Naive thymus-derived CD8-positive, alpha-beta T cell (primary cell): Measurements from ENCODE around the gene PDZRN3. TPM values are rescaled to one million over a fixed set of nuclear protein-coding genes. Genes with fewer than 3 reads are reported as not detected.

ENCODE experiments used
- ATAC-seq, 2 donors: fragments of 150-1000 bp; cut with Tn5 transposase in 1 of 2; sonication (Bioruptor Pico), chemical (Tn5 transposase) in 1 of 2; 1 replicate in 1 of 2; 2 replicates in 1 of 2; pipeline ENCODE4 v1.10.0; 2021; ENCODE audit warnings: mild to moderate bottlenecking in 2 of 2, moderate library complexity in 2 of 2
- POLR2A ChIA-PET: fragments of 350-600 bp; sonication (Branson Sonifier 250); formaldehyde crosslinking; loops from one replicate; lab custom pipeline; 2021; ENCODE audit warnings: antibody characterized with exemption; lab: Charles Lee
- DNase-seq, 10 donors: peaks; one replicate each; pipeline versions ENCODE4 v3.0.0 to v3.0.0-alpha.2; 2020 to 2022
- H3K27ac Mint-ChIP-seq, 10 donors: one replicate each; pipeline ENCODE4 v1.8.0; 2020 to 2022; ENCODE audit warnings: mild to moderate bottlenecking in 10 of 10, mixed read lengths in 10 of 10, moderate library complexity in 4 of 10, inconsistent platforms in 1 of 10
- H3K27me3 Mint-ChIP-seq, 5 donors: one replicate each; pipeline ENCODE4 v1.8.0; 2021 to 2022; ENCODE audit warnings: mixed read lengths in 5 of 5
- H3K36me3 Mint-ChIP-seq, 3 donors: one replicate each; pipeline ENCODE4 v1.8.0; 2020 to 2022; ENCODE audit warnings: mixed read lengths in 3 of 3, mild to moderate bottlenecking in 2 of 3, inconsistent platforms in 1 of 3
- H3K4me1 Mint-ChIP-seq, 4 donors: one replicate each; pipeline ENCODE4 v1.8.0; 2021 to 2022; ENCODE audit warnings: mixed read lengths in 4 of 4
- H3K4me3 Mint-ChIP-seq, 10 donors: one replicate each; pipeline ENCODE4 v1.8.0; 2020 to 2022; ENCODE audit warnings: mild to moderate bottlenecking in 10 of 10, mixed read lengths in 10 of 10, moderate library complexity in 6 of 10, inconsistent platforms in 1 of 10
- H3K9me3 Mint-ChIP-seq, 9 donors: one replicate each; pipeline ENCODE4 v1.8.0; 2020 to 2022; ENCODE audit warnings: mixed read lengths in 9 of 9, mild to moderate bottlenecking in 3 of 9, inconsistent platforms in 1 of 9, moderate library complexity in 1 of 9
- polyA plus RNA-seq, 3 donors: library from polyadenylated mRNA; unstranded; fragments of 300-500 nt; fragmentation: Illumina TruSeq; gene quantifications; one replicate each; pipeline ENCODE4 v1.2.3, GENCODE V29; 2021
- total RNA-seq, 8 experiments: library from RNA in 2 of 8; stranded (reverse) in 2 of 8; gene quantifications; one replicate each; pipeline ENCODE4 v1.2.3 and lab custom pipeline; 2021 to 2026

PDZRN3 gene
- total and polyA plus RNA-seq, 5 experiments from 2014 or later: not detected

DNA sequence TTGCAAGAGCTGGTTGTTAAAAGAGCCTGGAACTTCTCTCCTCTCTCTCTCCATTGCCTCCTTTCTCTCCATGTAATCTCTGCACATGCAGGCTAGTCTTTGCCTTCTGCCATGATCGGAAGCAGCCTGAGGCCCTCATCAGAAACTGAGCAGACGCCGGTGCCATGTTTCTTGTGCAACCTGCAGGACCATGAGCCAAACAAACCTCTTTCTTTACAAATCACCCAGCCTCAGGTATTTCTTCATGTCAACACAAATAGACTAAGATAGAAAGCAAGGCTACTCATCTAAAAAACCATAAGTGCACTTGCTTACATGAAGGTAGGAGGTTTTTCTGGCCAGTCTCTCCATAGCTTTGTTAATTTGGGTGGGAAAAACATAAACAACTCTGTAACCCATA lies 8.7 kb downstream of the PDZRN3 start:
- Mint-ChIP-seq H3K4me3 (no peak overlapping the region), H3K4me1 (no peaks in the 10 kb centered on the region), H3K36me3 (no peaks in the 10 kb centered on the region), H3K27me3 (peaks cover 0 to 12% (median 5%) of the 10 kb centered on the region in 5 donors), H3K27ac (no peak overlapping the region), H3K9me3 (peaks cover 0 to 11% (median 0%) of the 10 kb centered on the region in 9 donors)
- no peak for DNase-seq
- POLR2A ChIA-PET: no interaction called here
- no peak for ATAC-seq

DNA sequence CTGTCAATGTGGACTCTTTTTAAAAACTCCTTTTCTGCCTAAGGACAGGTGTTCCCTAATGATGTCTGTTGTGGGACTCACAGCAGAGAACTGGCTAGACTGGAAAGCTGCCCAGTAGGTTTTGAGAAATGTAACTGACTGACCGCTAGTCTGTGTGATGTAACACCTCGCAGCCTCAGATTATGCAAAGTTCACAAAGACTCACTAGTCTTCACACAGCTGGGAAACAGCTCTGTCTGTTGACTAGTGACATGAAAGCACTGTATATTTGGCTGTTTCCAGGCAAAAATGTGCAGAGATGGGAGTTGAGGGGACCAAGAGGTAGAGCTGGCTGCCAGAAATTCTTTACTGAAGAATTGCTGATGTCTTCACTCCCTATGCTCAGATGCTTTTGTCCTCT lies 10.3 kb downstream of the PDZRN3 start:
- no peaks in the 10 kb centered on the region for H3K4me1 Mint-ChIP-seq
- DNase-seq (no peak), ATAC-seq (no peak)
- H3K9me3 Mint-ChIP-seq: peaks cover 0 to 11% (median 0%) of the 10 kb centered on the region in 9 donors
- POLR2A ChIA-PET: no interaction called here
- H3K27ac Mint-ChIP-seq: no peak overlapping the region
- no peaks in the 10 kb centered on the region for H3K36me3 Mint-ChIP-seq
- H3K27me3 Mint-ChIP-seq: peaks cover 0 to 11% (median 4%) of the 10 kb centered on the region in 5 donors
- no peak overlapping the region for H3K4me3 Mint-ChIP-seq

DNA sequence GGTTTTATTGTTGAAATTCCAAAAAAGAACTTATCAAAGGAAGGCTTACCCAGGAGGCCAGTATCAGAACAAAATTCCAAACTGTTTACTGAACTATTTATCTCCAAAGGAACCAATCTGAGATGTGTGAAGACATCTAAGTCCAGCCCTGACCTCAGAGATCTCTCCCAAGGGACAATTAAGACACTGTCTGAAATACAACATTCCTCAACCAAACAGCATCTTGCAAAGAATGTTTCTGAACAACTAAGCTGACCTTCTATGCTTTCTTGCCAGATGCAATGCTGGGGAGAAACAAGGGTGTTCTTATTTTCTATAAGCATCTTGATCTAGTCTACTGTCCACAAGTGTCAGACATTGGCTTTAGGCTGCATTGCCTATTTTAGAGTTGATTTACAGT lies 13.6 kb downstream of the PDZRN3 start:
- H3K27ac Mint-ChIP-seq: no peak overlapping the region
- peaks cover 0 to 11% (median 0%) of the 10 kb centered on the region in 9 donors for H3K9me3 Mint-ChIP-seq
- H3K27me3 Mint-ChIP-seq: peaks cover 0 to 16% (median 2%) of the 10 kb centered on the region in 5 donors
- no peak for ATAC-seq
- H3K4me1 Mint-ChIP-seq: no peaks in the 10 kb centered on the region
- POLR2A ChIA-PET: no interaction called here
- no peak for DNase-seq
- no peaks in the 10 kb centered on the region for H3K36me3 Mint-ChIP-seq
- H3K4me3 Mint-ChIP-seq: no peak overlapping the region

DNA sequence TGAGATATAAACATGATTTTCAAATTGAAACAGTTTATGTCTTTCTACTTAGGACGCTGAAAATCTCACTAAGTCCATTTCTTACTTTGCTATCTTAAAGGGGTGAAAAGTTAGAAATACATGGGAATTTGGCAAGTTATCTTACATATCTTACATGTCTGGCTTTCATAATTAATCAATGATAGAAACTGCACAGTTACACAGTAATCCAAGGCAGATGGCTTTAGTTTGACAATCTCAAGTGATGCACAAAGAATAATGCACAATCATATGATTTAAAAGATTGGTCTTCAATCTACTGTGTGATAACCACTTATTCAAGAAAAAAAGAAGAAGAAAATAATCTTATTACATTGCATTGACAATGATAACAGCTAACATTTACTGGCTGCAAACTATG lies 14.2 kb downstream of the PDZRN3 start:
- no peaks in the 10 kb centered on the region for H3K4me1 Mint-ChIP-seq
- H3K9me3 Mint-ChIP-seq: peaks cover 0 to 11% (median 0%) of the 10 kb centered on the region in 9 donors
- H3K27ac Mint-ChIP-seq: no peak overlapping the region
- POLR2A ChIA-PET: no interaction called here
- peaks cover 0 to 16% (median 2%) of the 10 kb centered on the region in 5 donors for H3K27me3 Mint-ChIP-seq
- no peaks in the 10 kb centered on the region for H3K36me3 Mint-ChIP-seq
- no peak for ATAC-seq
- no peak for DNase-seq
- H3K4me3 Mint-ChIP-seq: no peak overlapping the region

DNA sequence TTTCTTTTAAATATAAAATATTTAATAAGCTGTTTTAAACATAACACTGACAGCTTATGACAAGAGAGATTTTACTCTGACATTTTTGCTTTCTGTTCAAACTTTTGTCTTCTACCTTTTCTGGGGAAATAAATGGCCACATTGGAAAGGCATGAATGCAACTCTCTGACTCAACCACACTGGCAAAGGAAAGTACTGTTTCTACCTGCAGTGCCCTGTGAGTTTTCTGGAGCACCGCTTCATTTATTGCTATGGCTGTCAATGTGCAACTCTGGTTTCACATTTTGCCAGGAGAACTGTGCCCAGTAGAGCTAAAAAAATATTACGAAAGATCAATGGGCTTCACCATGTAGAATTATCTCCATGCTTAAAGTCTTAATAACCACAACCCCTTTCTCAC lies 15.1 kb downstream of the PDZRN3 start:
- POLR2A ChIA-PET: no interaction called here
- Mint-ChIP-seq H3K4me1 (no peaks in the 10 kb centered on the region), H3K27ac (no peak overlapping the region), H3K9me3 (peaks cover 0 to 11% (median 0%) of the 10 kb centered on the region in 9 donors), H3K4me3 (no peak overlapping the region), H3K27me3 (peaks cover 0 to 16% (median 2%) of the 10 kb centered on the region in 5 donors), H3K36me3 (no peaks in the 10 kb centered on the region)
- DNase-seq (no peak), ATAC-seq (no peak)

DNA sequence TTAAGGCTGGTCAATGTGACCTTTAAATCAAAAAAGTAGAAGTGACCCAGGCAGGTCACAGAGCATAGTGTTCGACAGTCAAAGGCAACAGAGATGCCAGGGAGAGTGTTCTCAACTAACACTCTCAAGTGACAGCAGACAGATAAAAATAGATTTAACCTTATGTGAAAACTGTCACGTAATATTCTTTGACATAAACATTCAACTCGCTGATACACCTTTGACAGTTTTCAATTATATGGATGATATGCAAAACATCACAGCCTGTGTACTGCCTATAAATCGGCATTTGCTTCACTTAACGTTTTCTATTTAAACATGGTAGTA lies 15.5 kb downstream of the PDZRN3 start:
- DNase-seq: no peak
- Mint-ChIP-seq H3K4me1 (no peaks in the 10 kb centered on the region), H3K36me3 (no peaks in the 10 kb centered on the region), H3K27me3 (peaks cover 0 to 16% (median 2%) of the 10 kb centered on the region in 5 donors), H3K27ac (no peak overlapping the region), H3K9me3 (peaks cover 0 to 11% (median 0%) of the 10 kb centered on the region in 9 donors), H3K4me3 (no peak overlapping the region)
- POLR2A ChIA-PET: no interaction called here
- no peak for ATAC-seq

DNA sequence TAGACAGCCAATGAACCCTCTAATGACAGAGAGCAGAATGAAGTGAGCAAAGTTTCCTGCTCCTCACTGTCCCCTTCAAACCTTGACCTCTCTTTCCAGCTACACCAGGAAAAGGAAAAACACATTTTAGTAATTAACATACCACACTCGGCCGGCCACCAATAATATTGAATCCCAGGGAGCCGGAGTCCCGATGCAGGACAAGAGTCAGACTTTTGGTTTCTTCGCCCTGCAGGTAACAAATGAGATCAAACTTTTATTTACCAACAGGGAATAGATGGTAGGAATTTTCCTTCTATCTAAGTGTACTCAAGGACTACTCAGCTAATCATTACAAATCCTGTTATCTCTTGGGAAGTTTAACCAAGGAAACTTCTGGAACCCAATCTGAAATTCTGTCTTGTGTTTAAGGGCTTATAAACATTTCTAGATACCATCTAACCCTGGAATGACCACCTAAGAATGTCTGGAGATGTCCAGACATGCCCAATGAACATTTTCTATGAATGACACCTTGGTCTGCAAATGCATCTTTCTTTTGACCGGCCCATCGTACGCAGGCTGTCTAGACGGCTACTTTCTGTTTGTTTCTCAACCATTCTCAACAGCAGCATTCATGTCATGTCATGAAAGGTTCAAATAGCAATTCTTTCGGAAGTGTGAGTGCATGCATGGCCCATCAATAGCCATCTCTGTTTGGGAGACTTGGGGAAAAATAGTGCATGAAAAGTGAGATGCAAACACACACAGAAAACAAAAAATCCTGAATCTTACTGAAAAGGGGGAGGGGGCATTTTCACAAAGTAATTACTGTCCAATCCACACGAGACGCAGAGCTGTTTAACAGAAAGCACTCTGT lies 16.1 kb downstream of the PDZRN3 start:
- no peak overlapping the region for H3K27ac Mint-ChIP-seq
- no peak overlapping the region for H3K4me3 Mint-ChIP-seq
- H3K36me3 Mint-ChIP-seq: no peaks in the 10 kb centered on the region
- ATAC-seq (no peak), DNase-seq (no peak)
- peaks cover 0 to 11% (median 0%) of the 10 kb centered on the region in 9 donors for H3K9me3 Mint-ChIP-seq
- H3K27me3 Mint-ChIP-seq: peaks cover 0 to 16% (median 2%) of the 10 kb centered on the region in 5 donors
- POLR2A ChIA-PET: no interaction called here
- H3K4me1 Mint-ChIP-seq: no peaks in the 10 kb centered on the region

DNA sequence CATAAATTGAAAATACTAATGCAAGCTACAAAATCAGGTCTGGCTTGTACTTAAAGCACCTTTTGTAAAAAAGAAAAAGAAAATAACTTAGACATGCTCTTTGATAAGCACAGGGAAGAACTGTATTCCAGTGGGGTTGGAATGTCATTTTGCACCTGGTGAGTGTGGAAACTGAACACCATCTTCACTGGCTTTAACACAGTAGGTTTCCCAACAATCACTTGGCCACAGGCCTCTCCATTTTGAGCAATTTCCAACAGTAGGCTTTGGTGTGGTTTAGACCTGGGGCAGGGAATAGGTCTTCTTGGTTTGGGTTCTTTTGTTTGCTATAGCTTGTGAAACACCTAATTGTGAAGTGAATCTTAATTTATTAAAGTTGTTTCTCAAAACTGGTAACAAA lies 18.9 kb downstream of the PDZRN3 start:
- H3K36me3 Mint-ChIP-seq: no peaks in the 10 kb centered on the region
- H3K27me3 Mint-ChIP-seq: peaks cover 0 to 8% (median 2%) of the 10 kb centered on the region in 5 donors
- H3K4me1 Mint-ChIP-seq: no peaks in the 10 kb centered on the region
- H3K9me3 Mint-ChIP-seq: peaks cover 0 to 4% (median 0%) of the 10 kb centered on the region in 9 donors
- POLR2A ChIA-PET: no interaction called here
- no peak overlapping the region for H3K4me3 Mint-ChIP-seq
- DNase-seq: no peak
- H3K27ac Mint-ChIP-seq: no peak overlapping the region
- no peak for ATAC-seq

DNA sequence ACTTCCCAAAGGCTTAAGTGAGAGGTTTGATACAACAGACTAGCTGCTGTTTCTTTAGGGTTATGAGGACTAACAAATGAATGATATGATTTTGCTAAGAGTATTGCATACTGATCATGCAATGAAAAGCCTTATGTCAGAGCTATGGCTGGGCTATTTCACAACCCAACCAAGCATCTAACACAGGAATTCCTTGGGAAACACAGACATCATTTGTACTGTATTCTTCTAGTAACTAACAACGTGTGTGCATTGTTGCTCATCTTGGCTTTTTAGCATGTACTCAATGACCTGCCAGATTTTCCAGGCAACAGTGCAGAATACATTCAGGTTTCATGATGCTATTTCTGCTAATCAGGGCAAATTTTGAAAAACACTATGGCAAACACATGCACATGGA lies 19.3 kb downstream of the PDZRN3 start:
- peaks cover 0 to 8% (median 2%) of the 10 kb centered on the region in 5 donors for H3K27me3 Mint-ChIP-seq
- DNase-seq: no peak
- POLR2A ChIA-PET: no interaction called here

DNA sequence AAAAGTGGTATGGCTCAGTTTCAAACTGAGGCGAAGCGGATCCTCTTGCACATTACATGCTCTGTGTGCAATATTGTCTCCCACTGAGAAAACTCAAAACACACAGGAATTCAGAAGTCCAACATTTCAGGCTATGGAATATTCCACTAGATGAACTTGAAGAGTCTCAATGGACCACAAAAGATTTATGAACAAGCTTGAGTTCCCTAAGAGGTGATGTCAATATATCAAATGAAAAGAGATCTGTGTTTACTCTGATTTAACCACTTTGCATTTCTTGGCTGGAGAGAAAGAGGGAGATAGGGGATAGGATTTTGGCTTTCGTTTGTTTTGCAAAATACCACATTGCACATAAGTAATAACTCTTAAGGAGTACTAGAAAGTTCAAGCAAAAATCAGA lies 20.3 kb downstream of the PDZRN3 start:
- DNase-seq (no peak), ATAC-seq (no peak)
- no peak overlapping the region for H3K4me3 Mint-ChIP-seq
- no peaks in the 10 kb centered on the region for H3K4me1 Mint-ChIP-seq
- peaks cover 0 to 4% (median 0%) of the 10 kb centered on the region in 9 donors for H3K9me3 Mint-ChIP-seq
- no peak overlapping the region for H3K27ac Mint-ChIP-seq
- POLR2A ChIA-PET: no interaction called here
- peaks cover 0 to 8% (median 2%) of the 10 kb centered on the region in 5 donors for H3K27me3 Mint-ChIP-seq
- H3K36me3 Mint-ChIP-seq: no peaks in the 10 kb centered on the region

More for the DNA sequence above, 19.3 kb downstream of the PDZRN3 start:
- H3K4me1 Mint-ChIP-seq: no peaks in the 10 kb centered on the region
- no peaks in the 10 kb centered on the region for H3K36me3 Mint-ChIP-seq
- peaks cover 0 to 4% (median 0%) of the 10 kb centered on the region in 9 donors for H3K9me3 Mint-ChIP-seq
- ATAC-seq: no peak
- no peak overlapping the region for H3K4me3 Mint-ChIP-seq
- H3K27ac Mint-ChIP-seq: no peak overlapping the region

DNA sequence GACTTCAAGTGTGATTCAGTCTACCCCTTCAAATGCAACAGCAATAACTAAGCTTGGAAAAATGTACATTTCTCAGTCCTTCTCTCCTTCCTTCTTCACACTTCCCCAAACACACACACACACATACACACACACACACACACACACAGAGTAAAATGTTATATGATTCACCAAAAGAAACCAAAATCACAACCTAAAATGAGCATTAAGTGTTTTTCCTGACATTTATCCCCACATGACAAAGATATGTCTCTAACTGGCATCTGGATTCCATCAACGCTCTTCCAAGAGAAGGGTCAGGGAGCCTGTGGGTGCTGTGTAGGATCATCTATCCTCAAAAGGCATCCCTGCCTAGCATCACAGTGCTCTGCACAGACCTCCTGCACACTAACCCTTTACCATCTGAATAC lies 21.0 kb downstream of the PDZRN3 start:
- Mint-ChIP-seq H3K9me3 (peaks cover 0 to 4% (median 0%) of the 10 kb centered on the region in 9 donors), H3K27me3 (peaks cover 0 to 8% (median 2%) of the 10 kb centered on the region in 5 donors), H3K4me1 (no peaks in the 10 kb centered on the region), H3K27ac (no peak overlapping the region), H3K4me3 (no peak overlapping the region), H3K36me3 (no peaks in the 10 kb centered on the region)
- DNase-seq (no peak), ATAC-seq (no peak)
- POLR2A ChIA-PET: no interaction called here

DNA sequence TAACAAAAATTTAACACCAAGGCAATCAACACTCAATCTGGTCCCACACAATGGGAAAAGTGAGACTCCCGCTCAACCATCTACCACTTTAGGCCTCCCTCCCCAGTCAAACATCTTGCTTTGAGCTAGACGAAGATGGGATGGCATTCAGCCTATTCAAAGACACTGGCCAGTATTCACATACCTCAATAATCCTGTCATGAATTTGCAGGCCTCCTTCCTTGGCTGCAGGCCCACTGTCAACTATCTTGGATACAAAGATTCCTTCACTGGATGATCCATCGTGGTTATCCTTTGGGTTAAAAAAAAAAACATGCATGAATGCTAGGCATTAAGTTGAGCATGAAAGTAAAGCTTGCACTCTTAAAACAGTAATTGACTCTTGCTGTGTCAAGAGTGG lies 22.6 kb downstream of the PDZRN3 start:
- H3K27me3 Mint-ChIP-seq: peaks cover 0 to 4% (median 0%) of the 10 kb centered on the region in 5 donors
- no peaks in the 10 kb centered on the region for H3K4me1 Mint-ChIP-seq
- no peak for ATAC-seq
- no peak for DNase-seq
- H3K9me3 Mint-ChIP-seq: peaks cover 0 to 2% (median 0%) of the 10 kb centered on the region in 9 donors
- POLR2A ChIA-PET: no interaction called here
- H3K27ac Mint-ChIP-seq: no peak overlapping the region
- no peaks in the 10 kb centered on the region for H3K36me3 Mint-ChIP-seq
- H3K4me3 Mint-ChIP-seq: no peak overlapping the region

DNA sequence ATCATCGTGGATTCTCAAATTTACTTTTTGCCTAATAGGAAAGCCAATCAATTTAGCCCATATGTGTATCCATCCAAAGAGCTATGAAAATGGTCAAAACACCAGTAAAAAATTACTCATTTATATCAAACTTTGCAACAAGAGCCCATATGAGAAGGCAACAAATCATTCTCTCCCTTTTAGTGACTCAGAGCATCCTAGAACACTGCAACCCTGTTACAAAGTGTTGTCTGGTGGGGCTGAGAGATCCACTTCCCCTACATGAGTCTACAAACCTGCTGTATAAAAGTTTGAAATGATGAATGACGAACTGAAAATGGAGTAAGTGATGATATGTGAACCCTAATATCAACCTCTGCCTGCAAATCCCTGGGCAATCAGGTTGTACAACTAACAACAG lies 23.3 kb downstream of the PDZRN3 start:
- Mint-ChIP-seq H3K9me3 (peaks cover 0 to 2% (median 0%) of the 10 kb centered on the region in 9 donors), H3K4me1 (no peaks in the 10 kb centered on the region), H3K4me3 (no peak overlapping the region), H3K36me3 (no peaks in the 10 kb centered on the region), H3K27me3 (peaks cover 0 to 1% (median 0%) of the 10 kb centered on the region in 5 donors), H3K27ac (no peak overlapping the region)
- POLR2A ChIA-PET: no interaction called here
- ATAC-seq: no peak
- DNase-seq: no peak
